WERI-Rb-1 (cell line): ENCODE data around the gene KLK1.

ENCODE experiments used
- DNase-seq: peaks from one replicate; pipeline ENCODE4 v3.0.0-alpha.2; 2020
- H3K27ac ChIP-seq: fragments of 250-450 bp; sonication (Bioruptor Pico); 2 replicates; pipeline ENCODE4 v1.5.1; 2020; ENCODE audit warnings: mild to moderate bottlenecking, moderate library complexity
- H3K27me3 ChIP-seq: fragments of 250-450 bp; sonication (Bioruptor Pico); 2 replicates; pipeline ENCODE4 v1.5.1; 2021; ENCODE audit warnings: mild to moderate bottlenecking, low read depth, moderate library complexity; ENCODE audit not compliant: insufficient read depth, severe bottlenecking
- H3K36me3 ChIP-seq: fragments of 250-450 bp; sonication (Bioruptor Pico); 2 replicates; pipeline ENCODE4 v1.5.1; 2020; ENCODE audit warnings: mild to moderate bottlenecking, moderate library complexity
- H3K4me3 ChIP-seq: 2 replicates; pipeline ENCODE4 v1.5.1; 2011; ENCODE audit warnings: low read depth, mild to moderate bottlenecking, control low read depth, low read length
- H3K9me3 ChIP-seq: fragments of 250-450 bp; sonication (Bioruptor Pico); 2 replicates; pipeline ENCODE4 v1.5.1; 2021; ENCODE audit warnings: mild to moderate bottlenecking, moderate library complexity; ENCODE audit not compliant: severe bottlenecking
- CTCF ChIP-seq: IDR thresholded peaks from 2 replicates; pipeline ENCODE4 v1.5.1; 2011; ENCODE audit warnings: low read depth, mild to moderate bottlenecking, control low read depth, inconsistent platforms, low read length

KLK1 gene

GRCh38 chr19:50808856-50809255 is 14.7 kb downstream of the KLK1 start:
- Histone ChIP-seq H3K27me3 (peaks cover 4% of the 10 kb centered on the region), H3K36me3 (peaks cover under 1% of the 10 kb centered on the region; the same call in 1 of the 2 replicates), H3K4me3 (no peak overlapping the region), H3K9me3 (no peaks in the 10 kb centered on the region), H3K27ac (no peak overlapping the region)
- no peak for DNase-seq
- no peak for TF ChIP-seq CTCF

- peak; percentile 98 for DNase-seq
- Histone ChIP-seq H3K4me3 (peak overlapping the region; percentile 98), H3K27ac (peak overlapping the region; percentile 100), H3K36me3 (peaks cover 40% of the 10 kb centered on the region), H3K9me3 (no peaks in the 10 kb centered on the region), H3K27me3 (no peaks in the 10 kb centered on the region)
- no peak for TF ChIP-seq CTCF
These were observed 18.9 kb downstream of the KLK1 start for GRCh38 chr19:50804420-50805272.

GRCh38 chr19:50803633-50804419 is 19.8 kb downstream of the KLK1 start:
- no peaks in the 10 kb centered on the region for H3K27me3 ChIP-seq
- no peak for TF ChIP-seq CTCF
- DNase-seq, result peak; percentile 30
- peak overlapping the region; percentile 100 for H3K27ac ChIP-seq
- no peaks in the 10 kb centered on the region for H3K9me3 ChIP-seq
- H3K36me3 ChIP-seq, result peaks cover 48% of the 10 kb centered on the region
- H3K4me3 ChIP-seq, result peak overlapping the region; percentile 98

GRCh38 chr19:50801107-50801506 is 22.5 kb downstream of the KLK1 start:
- TF ChIP-seq CTCF, result no peak
- H3K36me3 ChIP-seq, result peaks cover 75% of the 10 kb centered on the region
- no peak for DNase-seq
- no peak overlapping the region for H3K27ac ChIP-seq
- no peaks in the 10 kb centered on the region for H3K27me3 ChIP-seq
- no peaks in the 10 kb centered on the region for H3K9me3 ChIP-seq
- no peak overlapping the region for H3K4me3 ChIP-seq

- Histone ChIP-seq H3K9me3 (no peaks in the 10 kb centered on the region), H3K4me3 (no peak overlapping the region), H3K27me3 (no peaks in the 10 kb centered on the region), H3K36me3 (peaks cover 85% of the 10 kb centered on the region), H3K27ac (no peak overlapping the region)
- no peak for TF ChIP-seq CTCF
- DNase-seq, result no peak
These were observed 24.1 kb downstream of the KLK1 start for GRCh38 chr19:50799547-50799851.
